Stimulated activated effector memory CD8-positive, alpha-beta T cell treated with anti-CD3 and anti-CD28 coated beads, Interleukin-12 subunit alpha, Interleukin-12 subunit beta, amount 100 ng/mL, for 72 hours (primary cell): ENCODE measurements around the gene TLE5.
"Not testable (repeated sequence)": the region's sequence is repeated elsewhere in the genome, so short reads cannot be mapped to it uniquely, and the experiment has no call there.

Experiments used
- ATAC-seq: fragments of 150-1000 bp; cut with Tn5 transposase; 2 replicates; pipeline ENCODE4 v1.10.0; 2021
- DNase-seq, 2 donors: peaks; one replicate each; pipeline ENCODE4 v3.0.0; 2021 to 2022; ENCODE audit warnings: low spot score in 2 of 2
- H3K27ac Mint-ChIP-seq: one replicate; pipeline ENCODE4 v1.8.0; 2022; ENCODE audit warnings: mild to moderate bottlenecking, mixed read lengths
- H3K36me3 Mint-ChIP-seq: one replicate; pipeline ENCODE4 v1.8.0; 2022; ENCODE audit warnings: mild to moderate bottlenecking, mixed read lengths
- H3K4me1 Mint-ChIP-seq: one replicate; pipeline ENCODE4 v1.8.0; 2022; ENCODE audit warnings: mixed read lengths
- H3K4me3 Mint-ChIP-seq: one replicate; pipeline ENCODE4 v1.8.0; 2022; ENCODE audit warnings: mild to moderate bottlenecking, mixed read lengths
- H3K9me3 Mint-ChIP-seq: one replicate; pipeline ENCODE4 v1.8.0; 2022; ENCODE audit warnings: mixed read lengths

The TLE5 gene

GRCh38 chr19:3058009-3058820, 4.1 kb downstream of the TLE5 start:
- Mint-ChIP-seq H3K9me3 (no peaks in the 10 kb centered on the region), H3K27ac (peak overlapping the region; percentile 76), H3K36me3 (peaks cover 84% of the 10 kb centered on the region), H3K4me3 (no peak overlapping the region), H3K4me1 (peaks cover 42% of the 10 kb centered on the region)
- DNase-seq (no peak), ATAC-seq (no peak)

DNA sequence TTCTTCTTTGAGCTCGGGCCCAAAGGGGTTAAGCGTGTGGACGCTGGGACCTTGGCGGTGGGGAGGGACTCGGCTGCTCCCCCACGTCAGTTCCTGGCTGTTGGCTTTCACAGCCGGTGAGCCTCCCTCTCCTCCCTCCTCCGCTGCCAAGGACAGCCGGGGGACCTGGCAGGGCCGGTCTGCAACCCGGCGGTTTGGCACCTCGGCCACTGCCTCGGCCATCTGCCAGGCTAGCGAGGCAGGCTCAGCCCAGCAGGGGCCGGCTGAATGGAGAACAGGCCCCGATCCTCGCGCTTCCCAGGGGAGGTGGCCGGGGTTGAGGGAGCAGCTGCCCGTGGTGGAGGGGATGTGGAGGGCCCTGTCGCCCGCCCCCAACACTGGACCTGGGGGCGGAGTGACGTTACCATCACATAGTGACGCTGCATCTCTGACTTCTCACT, 5.0 kb downstream of the TLE5 start:
- Mint-ChIP-seq H3K36me3 (peaks cover 87% of the 10 kb centered on the region), H3K9me3 (no peaks in the 10 kb centered on the region), H3K4me3 (no peak overlapping the region), H3K27ac (peak overlapping the region; percentile 76), H3K4me1 (peaks cover 36% of the 10 kb centered on the region)
- ATAC-seq: no peak
- DNase-seq: no peak

- Mint-ChIP-seq H3K9me3 (no peaks in the 10 kb centered on the region), H3K36me3 (peaks cover 90% of the 10 kb centered on the region), H3K27ac (no peak overlapping the region), H3K4me3 (no peak overlapping the region), H3K4me1 (peaks cover 36% of the 10 kb centered on the region)
- DNase-seq (no peak), ATAC-seq (no peak)
Measured at GRCh38 chr19:3056417-3057088, 5.7 kb downstream of the TLE5 start.

DNA sequence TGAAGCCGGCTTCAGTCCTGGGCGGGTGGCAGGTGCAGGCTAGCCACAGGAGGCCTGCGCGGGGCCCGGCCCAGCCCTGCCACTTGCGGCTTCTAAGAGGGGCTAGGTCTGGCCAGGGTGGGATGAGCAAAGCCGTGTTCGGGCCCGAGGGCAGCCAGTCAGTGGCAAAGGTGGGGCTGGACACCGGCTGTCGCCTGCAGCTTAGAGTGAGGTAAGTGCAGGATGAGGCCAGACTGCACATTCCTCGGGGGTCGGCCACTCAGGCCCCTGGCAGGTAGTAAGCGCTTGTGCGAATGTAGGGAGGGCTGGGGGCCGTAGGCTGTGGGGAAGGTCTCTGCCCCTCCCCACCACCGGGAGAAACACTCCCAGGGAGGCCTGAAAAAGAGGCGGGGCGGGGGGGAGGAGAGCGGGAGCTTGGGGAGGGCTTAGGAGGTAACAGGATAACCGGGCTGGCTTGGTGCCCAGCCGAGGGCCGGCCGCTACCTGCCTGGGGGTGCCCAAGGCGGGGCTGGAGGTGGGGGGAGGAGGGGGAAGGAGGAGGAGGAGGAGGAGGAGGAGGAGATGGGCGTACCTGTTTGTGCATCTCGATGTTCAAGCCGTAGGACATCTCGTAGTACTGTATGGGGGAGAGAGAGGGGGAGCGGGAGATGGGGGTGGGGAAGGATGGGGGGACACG, 6.4 kb downstream of the TLE5 start:
- peak overlapping the region; percentile 72 for H3K27ac Mint-ChIP-seq
- DNase-seq (no peak), ATAC-seq (no peak)
- peaks cover 87% of the 10 kb centered on the region for H3K36me3 Mint-ChIP-seq
- H3K9me3 Mint-ChIP-seq: no peaks in the 10 kb centered on the region
- H3K4me3 Mint-ChIP-seq: no peak overlapping the region
- peaks cover 36% of the 10 kb centered on the region for H3K4me1 Mint-ChIP-seq

GRCh38 chr19:3054972-3055740, 7.1 kb downstream of the TLE5 start:
- no peak for ATAC-seq
- H3K36me3 Mint-ChIP-seq: peaks cover 80% of the 10 kb centered on the region

DNA sequence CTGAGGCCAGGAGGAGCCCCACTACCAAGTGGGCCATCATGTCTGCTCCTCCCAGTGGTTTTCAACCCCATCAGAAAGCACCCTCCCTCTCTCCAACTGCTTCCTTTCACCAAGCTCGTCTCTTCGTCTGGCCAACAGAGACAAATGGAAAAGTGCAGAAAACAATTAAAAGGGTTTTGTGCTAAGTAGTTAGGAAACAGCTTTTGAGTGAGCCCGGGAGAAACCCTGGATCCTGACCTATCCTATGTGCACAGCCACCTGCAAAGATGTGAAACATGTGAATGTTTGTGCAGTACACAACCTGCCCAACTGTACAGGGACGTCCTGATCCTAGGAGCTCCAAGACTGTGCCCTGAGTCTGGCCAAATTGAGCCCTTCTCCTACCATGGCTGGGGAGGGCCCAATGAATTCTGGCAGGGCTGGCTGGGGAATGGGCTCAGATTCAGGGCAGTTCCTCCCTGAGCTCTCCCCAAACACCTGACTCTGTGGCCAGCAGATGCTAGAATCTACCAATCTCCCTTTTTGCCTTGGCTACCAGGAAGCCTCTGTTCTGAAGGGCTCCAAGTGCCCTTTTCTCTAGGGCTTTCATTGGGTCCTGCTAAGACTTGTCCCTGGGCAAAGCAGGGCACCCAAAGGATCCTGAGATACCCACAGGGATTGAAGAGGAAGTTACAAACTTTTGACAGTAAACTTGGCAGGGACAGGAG, 7.9 kb downstream of the TLE5 start:
- Mint-ChIP-seq H3K4me1 (peaks cover 30% of the 10 kb centered on the region), H3K36me3 (peaks cover 72% of the 10 kb centered on the region), H3K4me3 (no peak overlapping the region), H3K27ac (peak overlapping the region; percentile 72), H3K9me3 (no peaks in the 10 kb centered on the region)
- ATAC-seq (no peak), DNase-seq (no peak)

More at GRCh38 chr19:3054972-3055740, 7.1 kb downstream of the TLE5 start:
- Mint-ChIP-seq H3K4me3 (no peak overlapping the region), H3K9me3 (no peaks in the 10 kb centered on the region), H3K4me1 (peaks cover 30% of the 10 kb centered on the region), H3K27ac (peak overlapping the region; percentile 72)
- no peak for DNase-seq

DNA sequence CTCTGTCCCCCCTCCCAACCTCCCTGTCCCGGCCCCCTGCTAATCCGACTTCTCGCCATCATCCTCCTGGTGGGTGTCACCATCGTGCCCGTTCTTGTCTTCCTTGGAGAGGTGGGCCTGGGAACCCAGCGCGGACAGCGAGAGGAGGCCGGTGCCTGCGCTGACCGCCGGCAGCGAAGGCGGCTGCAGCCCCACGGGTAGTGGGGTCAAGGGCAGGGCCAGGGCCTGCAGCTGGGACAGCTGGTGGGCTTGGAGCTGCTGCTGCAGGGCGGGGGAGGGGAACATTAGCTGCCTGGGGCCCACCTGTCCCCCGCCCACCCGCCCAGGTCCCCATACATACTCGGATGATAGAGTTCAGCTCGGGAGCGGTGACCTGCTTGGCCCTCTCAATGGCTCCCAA, 8.5 kb downstream of the TLE5 start:
- ATAC-seq (no peak), DNase-seq (no peak)
- peaks cover 66% of the 10 kb centered on the region for H3K36me3 Mint-ChIP-seq
- H3K9me3 Mint-ChIP-seq: no peaks in the 10 kb centered on the region
- peak overlapping the region; percentile 20 for H3K27ac Mint-ChIP-seq
- no peak overlapping the region for H3K4me3 Mint-ChIP-seq
- peaks cover 28% of the 10 kb centered on the region for H3K4me1 Mint-ChIP-seq

- Mint-ChIP-seq H3K27ac (no peak overlapping the region), H3K9me3 (no peaks in the 10 kb centered on the region), H3K4me1 (peaks cover 22% of the 10 kb centered on the region), H3K4me3 (no peak overlapping the region), H3K36me3 (peaks cover 60% of the 10 kb centered on the region)
- ATAC-seq (peak; percentile 16), DNase-seq (no peak)
Measured at GRCh38 chr19:3053218-3053621, 9.1 kb downstream of the TLE5 start.

GRCh38 chr19:3050016-3050415, 12.3 kb downstream of the TLE5 start:
- not testable (repeated sequence) for H3K9me3 Mint-ChIP-seq, H3K4me3 Mint-ChIP-seq, ATAC-seq, DNase-seq, H3K27ac Mint-ChIP-seq
- peaks cover 13% of the 10 kb centered on the region for H3K4me1 Mint-ChIP-seq
- H3K36me3 Mint-ChIP-seq: peaks cover 30% of the 10 kb centered on the region

DNA sequence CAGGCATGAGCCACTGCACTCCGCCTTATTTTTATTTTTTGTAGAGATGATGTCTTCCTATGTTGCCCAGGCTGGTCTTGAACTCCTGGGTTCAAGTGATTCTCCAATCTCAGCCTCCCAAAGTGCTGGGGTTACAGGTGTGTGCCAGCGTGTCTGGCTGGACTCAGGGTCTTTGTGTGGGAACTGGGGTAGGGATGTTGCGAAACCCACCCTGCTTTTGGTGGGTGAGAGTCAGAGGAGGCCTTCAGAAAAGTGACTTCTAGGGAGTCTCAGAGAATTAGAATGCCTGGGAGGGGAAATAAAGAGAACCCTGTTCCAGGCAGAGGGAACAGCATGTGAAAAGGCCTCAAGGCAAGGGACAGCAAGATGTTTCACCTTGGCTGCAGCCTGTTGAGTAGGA, 13.2 kb downstream of the TLE5 start:
- Mint-ChIP-seq H3K36me3 (peaks cover 21% of the 10 kb centered on the region), H3K27ac (no peak overlapping the region), H3K4me1 (peaks cover 7% of the 10 kb centered on the region), H3K4me3 (no peak overlapping the region), H3K9me3 (no peaks in the 10 kb centered on the region)
- DNase-seq (no peak), ATAC-seq (no peak)

DNA sequence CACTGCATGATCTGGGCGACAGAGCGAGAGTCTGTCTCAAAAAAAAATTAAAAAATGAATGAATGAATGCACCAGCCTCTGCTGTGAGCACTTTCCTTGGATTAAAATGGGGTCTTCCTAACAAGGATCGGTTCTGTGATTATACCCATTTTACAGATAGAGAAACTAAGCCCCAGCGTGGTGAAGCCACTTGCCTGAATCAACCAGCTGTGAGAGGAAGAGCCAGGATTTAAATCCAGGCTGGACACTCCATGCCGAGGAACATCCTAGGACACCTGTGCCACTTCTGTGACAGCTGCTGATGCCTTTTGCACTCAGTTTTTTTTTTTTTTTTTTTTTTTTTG, 14.1 kb downstream of the TLE5 start:
- Mint-ChIP-seq H3K4me3 (peak overlapping the region; percentile 74), H3K27ac (peak overlapping the region; percentile 79), H3K36me3 (peaks cover 12% of the 10 kb centered on the region), H3K4me1 (peaks cover 7% of the 10 kb centered on the region), H3K9me3 (no peaks in the 10 kb centered on the region)
- DNase-seq (no peak), ATAC-seq (no peak)

DNA sequence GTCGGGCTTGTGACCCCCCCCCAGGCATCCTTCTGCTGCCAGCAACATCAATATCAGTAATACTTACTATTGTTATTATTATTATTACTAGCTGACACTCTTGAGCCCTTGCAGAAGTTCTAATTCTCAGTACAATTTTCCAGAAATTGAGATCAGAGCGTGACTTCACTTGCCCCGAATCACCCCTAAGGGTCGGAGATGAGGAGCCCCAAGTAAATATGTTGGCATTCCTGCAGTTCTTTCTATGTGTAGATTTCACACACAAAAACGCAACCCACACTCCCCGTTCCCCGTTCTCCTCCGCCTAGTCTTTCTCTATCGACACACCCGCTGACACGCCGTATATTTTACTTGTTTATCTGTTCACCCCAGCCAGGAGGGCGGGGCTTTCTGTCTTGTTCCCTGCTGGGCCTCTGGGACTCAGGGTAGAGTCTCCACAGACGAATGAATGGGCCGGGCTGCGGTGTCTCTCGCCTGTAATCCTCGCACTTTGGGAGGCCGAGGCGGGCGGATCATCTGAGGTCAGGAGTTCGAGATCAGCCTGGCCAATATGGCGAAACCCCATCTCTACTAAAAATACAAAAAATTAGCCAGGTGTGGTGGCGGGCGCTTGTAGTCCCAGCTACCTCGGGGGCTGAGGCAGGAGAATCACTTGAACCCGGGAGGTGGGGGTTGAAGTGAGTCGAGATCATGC, 14.7 kb downstream of the TLE5 start:
- Mint-ChIP-seq H3K4me1 (peaks cover 7% of the 10 kb centered on the region), H3K27ac (peak overlapping the region; percentile 79), H3K9me3 (no peaks in the 10 kb centered on the region), H3K36me3 (peaks cover 6% of the 10 kb centered on the region), H3K4me3 (peak overlapping the region; percentile 74)
- ATAC-seq (peak; percentile 83), DNase-seq (peak in 1 of 2 donors; percentile 64)

DNA sequence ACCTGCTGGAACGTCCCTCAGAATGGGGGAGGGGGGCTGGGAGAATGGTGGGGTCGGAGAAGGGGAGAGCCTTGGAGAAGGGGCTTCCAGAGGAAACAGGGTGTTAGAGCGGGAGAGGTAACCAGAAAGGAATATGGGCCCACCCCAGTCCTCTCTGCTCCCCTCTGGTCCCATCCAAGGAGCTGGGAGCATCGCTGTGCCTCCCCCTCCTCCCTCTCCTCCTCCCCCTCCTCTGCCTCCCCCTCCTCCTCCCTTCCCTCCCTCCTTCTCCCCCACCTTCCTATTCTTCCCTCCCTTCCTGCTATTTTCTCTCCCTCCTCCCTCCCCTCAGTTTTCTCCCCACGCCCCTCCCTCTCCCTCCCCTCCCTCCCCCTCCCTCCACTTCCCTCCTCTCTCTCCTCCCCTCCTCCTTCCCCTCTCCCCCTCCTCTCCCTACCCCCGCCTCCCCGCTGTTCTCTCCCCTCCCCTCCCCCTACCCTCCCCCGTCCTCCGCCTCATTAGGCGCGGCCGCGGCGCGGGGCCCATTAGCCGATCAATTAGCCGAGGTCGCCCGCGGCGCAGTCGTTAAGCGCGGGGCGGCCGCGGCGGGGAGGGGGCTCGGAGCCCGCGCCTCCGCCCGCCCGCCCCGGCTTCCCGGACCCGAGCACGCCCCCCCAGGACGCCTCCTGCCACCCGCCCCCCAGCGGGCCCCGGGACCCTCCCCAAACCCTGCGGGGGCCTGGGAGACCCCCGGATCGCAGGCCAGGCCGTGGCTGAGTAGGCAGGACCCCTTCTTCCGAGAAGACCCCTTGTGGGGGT, 15.4 kb downstream of the TLE5 start:
- H3K9me3 Mint-ChIP-seq: no peaks in the 10 kb centered on the region
- DNase-seq (no peak), ATAC-seq (no peak)
- H3K4me1 Mint-ChIP-seq: peaks cover 7% of the 10 kb centered on the region
- peak overlapping the region; percentile 74 for H3K4me3 Mint-ChIP-seq
- peak overlapping the region; percentile 79 for H3K27ac Mint-ChIP-seq
- H3K36me3 Mint-ChIP-seq: no peaks in the 10 kb centered on the region
